Measurements from ENCODE around the gene KCTD12.

The KCTD12 gene

GRCh38 chr13:76833441-76833954 is 52.7 kb downstream of the KCTD12 start:
- H3K9me3 Mint-ChIP-seq = no peaks in the 10 kb centered on the region
- peaks cover 2% of the 10 kb centered on the region for H3K27me3 Mint-ChIP-seq
- intact Hi-C loops (cut with micrococcal nuclease) = no loop called here
- H3K4me1 Mint-ChIP-seq (ENCODE audit: low read depth) = peaks cover 3% of the 10 kb centered on the region
- no peak overlapping the region for H3K27ac Mint-ChIP-seq
- H3K4me3 Mint-ChIP-seq = no peak overlapping the region
- H3K36me3 Mint-ChIP-seq (ENCODE audit: low read depth) = no peaks in the 10 kb centered on the region

GRCh38 chr13:76832258-76832988 is 53.8 kb downstream of the KCTD12 start:
- Mint-ChIP-seq H3K27ac (no peak overlapping the region), H3K27me3 (peaks cover 2% of the 10 kb centered on the region), H3K4me1 (ENCODE audit: low read depth) (peaks cover 3% of the 10 kb centered on the region), H3K36me3 (ENCODE audit: low read depth) (no peaks in the 10 kb centered on the region), H3K4me3 (no peak overlapping the region), H3K9me3 (no peaks in the 10 kb centered on the region)
- intact Hi-C loops (cut with micrococcal nuclease) = no loop called here

DNA sequence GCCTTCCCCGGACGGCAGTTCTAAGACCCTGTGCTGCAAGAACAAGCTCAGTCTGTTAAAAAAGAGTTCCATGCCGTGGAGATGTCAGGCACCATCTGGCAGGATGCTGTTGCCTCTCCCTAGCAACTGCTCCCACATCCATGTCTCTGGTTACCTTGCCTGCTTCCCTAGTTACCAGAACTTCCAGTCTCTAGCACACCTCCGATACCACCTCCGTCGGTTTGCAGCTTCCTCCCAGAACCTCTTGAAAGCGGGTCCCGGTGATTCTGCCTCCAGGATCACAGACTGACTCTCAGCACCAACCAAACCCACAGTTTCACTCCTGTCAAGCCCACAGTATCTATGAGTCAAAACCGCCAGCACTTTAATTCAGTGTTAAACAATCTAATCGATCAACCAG is 55.4 kb downstream of the KCTD12 start:
- H3K9me3 Mint-ChIP-seq = no peaks in the 10 kb centered on the region
- peaks cover 2% of the 10 kb centered on the region for H3K27me3 Mint-ChIP-seq
- peaks cover 14% of the 10 kb centered on the region for H3K4me1 Mint-ChIP-seq (ENCODE audit: low read depth)

More for the DNA sequence above, 55.4 kb downstream of the KCTD12 start:
- Mint-ChIP-seq H3K36me3 (ENCODE audit: low read depth) (no peaks in the 10 kb centered on the region), H3K4me3 (no peak overlapping the region), H3K27ac (peak overlapping the region; percentile 29)
- intact Hi-C loops (cut with micrococcal nuclease) = no loop called here
